HG03442 (cell line): ENCODE measurements around the gene MRPS24.

Experiments used
- ATAC-seq: cut with Tn5 transposase; IDR thresholded peaks from one replicate; pipeline ENCODE4 v1.9.1; 2021; ENCODE audit warnings: mild to moderate bottlenecking, moderate library complexity; ENCODE audit not compliant: unreplicated experiment

Gene MRPS24

GRCh38 chr7:43877968-43878864 is 8.9 kb upstream of the MRPS24 start:
- ATAC-seq, result no peak

- ATAC-seq, result no peak
These were observed 7.8 kb upstream of the MRPS24 start for GRCh38 chr7:43876976-43877745.

- no peak for ATAC-seq
These were observed 6.9 kb upstream of the MRPS24 start for GRCh38 chr7:43876241-43876640.

- no peak for ATAC-seq
These were observed 4.0 kb upstream of the MRPS24 start for GRCh38 chr7:43873300-43873699.

GRCh38 chr7:43872406-43873110 is 3.2 kb upstream of the MRPS24 start:
- ATAC-seq, result no peak

- ATAC-seq, result no peak
These were observed 1.7 kb upstream of the MRPS24 start for GRCh38 chr7:43871064-43871463.

GRCh38 chr7:43870316-43870715 is 999 bp upstream of the MRPS24 start:
- ATAC-seq, result no peak

- ATAC-seq, result peak; percentile 7
These were observed 537 bp upstream of the MRPS24 start for GRCh38 chr7:43869867-43870240.

- no peak for ATAC-seq
These were observed 674 bp downstream of the MRPS24 start for GRCh38 chr7:43868681-43869005.

GRCh38 chr7:43868181-43868580 is 1.1 kb downstream of the MRPS24 start:
- no peak for ATAC-seq

GRCh38 chr7:43865277-43865676 is 4.0 kb downstream of the MRPS24 start:
- no peak for ATAC-seq

GRCh38 chr7:43864126-43864525 is 5.2 kb downstream of the MRPS24 start:
- no peak for ATAC-seq

GRCh38 chr7:43856996-43857395 is 12.3 kb downstream of the MRPS24 start:
- no peak for ATAC-seq

GRCh38 chr7:43856316-43856715 is 13.0 kb downstream of the MRPS24 start:
- no peak for ATAC-seq

- ATAC-seq, result no peak
These were observed 14.1 kb downstream of the MRPS24 start for GRCh38 chr7:43855176-43855575.

GRCh38 chr7:43851805-43852204 is 17.5 kb downstream of the MRPS24 start:
- ATAC-seq, result no peak

GRCh38 chr7:43850348-43851116 is 18.8 kb downstream of the MRPS24 start:
- peak; percentile 59 for ATAC-seq

- ATAC-seq, result no peak
These were observed 20.3 kb downstream of the MRPS24 start for GRCh38 chr7:43849047-43849446.

- ATAC-seq, result no peak
These were observed 21.8 kb downstream of the MRPS24 start for GRCh38 chr7:43847496-43847895.

- no peak for ATAC-seq
These were observed 24.7 kb downstream of the MRPS24 start for GRCh38 chr7:43844662-43845061.

- no peak for ATAC-seq
These were observed 25.1 kb downstream of the MRPS24 start for GRCh38 chr7:43844257-43844656.
